ENCODE measurements around the gene TJP1.
"Not testable (repeated sequence)": the region's sequence is repeated elsewhere in the genome, so short reads cannot be mapped to it uniquely, and the experiment has no call there.

Gene TJP1

DNA sequence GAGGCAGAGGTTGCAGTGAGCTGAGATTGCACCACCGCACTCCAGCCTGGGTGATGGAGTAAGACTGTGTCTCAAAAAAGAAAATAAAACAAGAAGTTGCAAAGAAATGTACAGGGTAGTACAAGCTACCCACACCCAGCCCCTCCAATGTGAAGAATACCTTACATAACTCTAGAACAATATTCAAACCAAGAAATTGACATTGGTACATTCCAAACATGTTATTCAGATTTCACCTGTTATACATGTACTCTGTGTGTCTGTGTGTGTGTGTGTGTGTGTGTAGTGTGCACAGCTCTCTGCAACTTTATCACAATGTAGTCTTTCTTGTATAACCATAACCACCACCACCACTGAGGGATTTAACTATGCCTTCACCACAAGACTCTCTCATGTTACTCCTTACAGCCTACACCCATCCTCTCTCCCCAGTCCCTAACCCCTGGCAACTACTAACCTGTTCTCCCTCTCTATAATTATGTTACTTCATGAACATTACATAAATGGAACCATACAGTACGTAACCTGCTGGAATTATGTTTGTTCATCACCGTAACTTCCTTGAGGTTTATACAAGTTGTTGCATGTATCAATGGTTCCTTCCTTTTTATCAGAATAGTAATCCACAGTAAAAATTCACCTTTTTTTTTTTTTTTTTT is 16.2 kb upstream of the TJP1 start:
- no peak for DNase-seq

- no peak for DNase-seq
Observed at GRCh38 chr15:29835301-29835700, 13.0 kb upstream of the TJP1 start.

GRCh38 chr15:29832709-29833108 is 10.4 kb upstream of the TJP1 start:
- no peak for DNase-seq

GRCh38 chr15:29826908-29827820 is 4.9 kb upstream of the TJP1 start:
- DNase-seq: no peak

DNA sequence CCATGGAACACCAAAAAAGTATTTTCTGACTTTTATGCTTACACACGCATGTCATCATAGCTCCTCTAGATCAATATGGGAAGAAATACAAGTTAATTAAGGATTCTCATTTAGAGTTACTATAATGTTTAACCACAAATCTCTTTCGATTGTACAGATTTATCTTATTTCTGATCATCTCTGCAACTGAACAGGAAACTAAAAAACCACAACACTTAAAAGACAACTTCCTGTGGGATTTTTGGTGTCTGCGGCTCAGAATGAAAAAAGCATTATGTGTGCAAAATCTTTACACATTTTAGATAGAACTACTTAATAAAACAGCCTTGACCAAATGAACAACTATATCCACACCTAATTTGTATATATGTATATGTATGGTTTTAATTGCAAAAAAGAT is 3.0 kb upstream of the TJP1 start:
- DNase-seq: peak; percentile 64

GRCh38 chr15:29822684-29823459 is 604 bp upstream of the TJP1 start:
- DNase-seq: no peak

GRCh38 chr15:29821416-29822099 is 710 bp downstream of the TJP1 start:
- DNase-seq: no peak

DNA sequence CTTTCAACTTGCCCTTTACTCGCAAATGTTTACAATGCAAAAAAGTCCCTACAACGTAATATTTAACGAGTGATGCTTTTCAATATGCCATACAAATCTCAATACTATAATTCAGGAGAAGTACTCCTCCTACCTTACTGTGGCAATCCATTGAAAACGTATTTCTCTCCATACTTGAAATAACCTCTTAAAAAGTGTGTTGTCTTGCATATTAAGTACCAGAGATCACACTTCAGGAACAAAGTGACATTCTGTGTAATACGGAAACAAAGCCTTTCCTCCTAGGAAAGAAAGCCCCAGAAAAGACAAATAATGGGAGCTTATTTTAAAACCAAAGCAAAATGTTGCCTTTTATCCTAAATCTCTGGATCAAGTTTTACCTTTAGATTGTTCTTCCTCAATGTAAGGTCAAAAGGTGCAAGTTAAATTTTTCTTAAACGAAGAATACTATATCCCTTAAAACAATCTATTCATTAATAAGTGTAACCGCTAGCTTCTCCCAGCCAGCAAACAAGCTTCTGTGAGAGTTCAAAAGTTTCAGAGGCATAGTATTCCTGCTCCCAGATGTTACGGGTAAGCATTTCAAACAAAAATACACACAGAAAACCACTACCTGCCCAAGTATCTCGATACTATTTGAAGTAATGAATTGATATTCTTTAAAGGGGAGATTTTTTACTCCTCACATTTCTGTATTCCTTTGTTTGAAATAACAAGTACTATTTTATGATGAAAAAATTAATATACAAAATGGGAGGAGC is 1.7 kb downstream of the TJP1 start:
- no peak for DNase-seq

DNA sequence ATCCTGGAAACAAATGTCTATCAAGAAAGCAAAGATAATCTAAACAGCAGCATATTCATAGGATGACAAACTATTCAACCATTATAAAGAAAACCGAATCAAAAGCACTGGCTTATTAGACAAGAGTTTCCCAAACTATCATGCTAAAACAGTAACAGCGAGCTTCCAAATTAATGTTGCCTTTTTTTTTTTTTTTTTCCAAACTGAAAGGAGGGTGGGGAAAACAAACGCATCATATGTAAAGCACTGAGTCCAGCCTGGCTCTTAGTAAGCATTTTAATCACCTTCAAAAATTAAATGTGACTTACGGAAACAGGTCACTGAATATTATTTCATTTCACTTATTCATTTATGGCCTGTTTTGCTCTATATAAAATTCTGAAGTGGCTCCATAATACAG is 2.3 kb downstream of the TJP1 start:
- DNase-seq: no peak

GRCh38 chr15:29818141-29818540 is 4.1 kb downstream of the TJP1 start:
- DNase-seq: no peak

DNA sequence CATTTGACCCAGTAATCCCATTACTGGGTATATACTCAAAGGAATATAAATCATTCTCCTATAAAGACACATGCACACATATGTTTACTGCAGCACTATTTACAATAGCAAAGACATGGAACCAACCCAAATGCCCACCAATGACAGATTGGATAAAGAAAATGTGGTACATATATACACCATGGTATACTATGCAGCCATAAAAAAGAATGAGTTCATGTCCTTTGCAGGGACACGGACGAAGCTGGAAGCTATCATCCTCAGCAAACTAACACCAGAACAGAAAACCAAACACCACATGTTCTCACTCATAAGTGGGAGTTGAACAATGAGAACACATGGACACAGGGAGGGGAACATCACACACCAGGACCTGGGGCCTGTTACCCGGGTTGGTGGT is 4.8 kb downstream of the TJP1 start:
- not testable (repeated sequence) for DNase-seq

- no peak for DNase-seq
Observed at GRCh38 chr15:29815000-29815710, 7.1 kb downstream of the TJP1 start.

DNA sequence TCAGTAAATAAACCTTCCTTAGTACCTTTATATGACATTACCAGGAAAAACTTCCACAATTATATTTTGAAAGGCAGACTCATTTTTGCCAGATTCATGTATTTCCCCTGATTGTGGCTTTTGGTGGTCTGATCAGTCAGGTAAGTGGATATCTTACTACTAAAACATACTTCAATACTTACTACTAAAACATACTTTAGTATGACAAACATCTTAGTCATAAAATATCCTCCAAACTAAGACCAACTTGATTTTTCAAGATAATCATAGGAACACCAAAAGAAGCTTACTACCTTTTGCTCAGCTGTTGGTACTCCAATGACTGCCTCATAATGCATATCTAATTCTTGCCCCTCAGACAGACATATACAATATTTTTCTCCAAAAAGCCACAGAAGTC is 9.3 kb downstream of the TJP1 start:
- DNase-seq: no peak

DNA sequence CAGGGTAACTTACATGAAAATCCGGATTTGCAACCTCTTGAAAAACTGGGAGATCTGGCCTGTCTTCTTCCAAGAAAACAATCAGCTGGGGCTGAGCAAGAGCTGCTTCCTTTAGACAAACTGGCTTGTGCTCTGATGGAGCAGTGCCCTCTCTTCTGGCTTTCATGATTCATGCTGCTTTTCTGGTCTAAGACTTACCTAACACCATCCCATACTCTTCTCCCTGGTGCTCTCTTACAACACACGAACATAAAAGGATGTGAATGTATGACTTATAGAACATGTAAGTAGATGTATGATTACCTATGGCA is 9.9 kb downstream of the TJP1 start:
- no peak for DNase-seq

- DNase-seq: no peak
Observed at GRCh38 chr15:29811691-29812383, 10.4 kb downstream of the TJP1 start.

GRCh38 chr15:29805708-29806104 is 16.6 kb downstream of the TJP1 start:
- no peak for DNase-seq

DNA sequence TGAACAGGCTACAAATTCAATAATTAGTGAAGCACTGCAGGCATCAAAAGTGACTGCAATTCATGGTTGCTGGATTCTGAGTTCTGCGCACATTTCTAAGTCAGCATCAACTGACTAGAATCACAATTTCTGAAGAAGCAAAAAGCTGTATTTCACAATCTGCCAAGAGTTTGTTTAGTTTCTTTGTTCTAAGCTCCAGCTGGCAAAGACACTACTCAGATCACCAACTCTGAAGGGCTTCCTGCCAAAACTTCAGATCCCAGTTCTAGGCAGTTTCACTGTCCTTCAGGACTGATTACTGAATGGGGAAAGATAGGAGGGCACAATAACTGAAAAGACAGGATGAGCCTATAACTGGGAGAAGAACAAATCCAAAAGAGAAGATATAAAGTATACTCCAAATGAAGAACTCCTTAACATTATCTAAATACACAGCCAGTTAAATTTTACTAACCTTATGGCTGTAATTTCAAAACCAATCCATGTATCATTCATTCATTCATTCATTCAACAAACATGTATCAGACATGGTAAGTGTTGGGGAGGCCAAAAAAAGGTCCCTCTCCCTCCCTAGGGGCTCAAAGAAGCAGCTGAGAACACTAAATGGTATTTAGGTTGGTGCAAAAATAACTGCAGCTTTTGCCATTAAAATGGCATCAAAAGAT is 17.1 kb downstream of the TJP1 start:
- DNase-seq: no peak

DNA sequence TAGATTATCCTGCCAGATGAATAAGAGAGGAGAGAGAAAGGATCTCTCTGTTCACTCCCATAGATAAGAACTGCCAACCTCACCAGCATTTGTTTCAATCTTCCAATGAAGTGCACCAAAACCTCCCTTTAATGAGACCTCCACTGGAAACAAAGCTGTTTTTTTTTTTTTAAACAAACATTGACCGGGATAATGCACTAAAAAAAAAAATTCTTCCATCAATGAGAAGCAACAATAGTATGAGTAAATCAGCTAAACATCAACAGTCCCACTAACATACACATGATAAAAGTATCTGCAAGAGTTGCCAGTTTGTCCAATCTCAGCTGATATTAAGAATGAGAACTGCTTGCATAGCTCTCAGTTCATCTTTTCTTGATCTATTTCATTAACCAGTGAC is 19.9 kb downstream of the TJP1 start:
- DNase-seq: no peak

DNA sequence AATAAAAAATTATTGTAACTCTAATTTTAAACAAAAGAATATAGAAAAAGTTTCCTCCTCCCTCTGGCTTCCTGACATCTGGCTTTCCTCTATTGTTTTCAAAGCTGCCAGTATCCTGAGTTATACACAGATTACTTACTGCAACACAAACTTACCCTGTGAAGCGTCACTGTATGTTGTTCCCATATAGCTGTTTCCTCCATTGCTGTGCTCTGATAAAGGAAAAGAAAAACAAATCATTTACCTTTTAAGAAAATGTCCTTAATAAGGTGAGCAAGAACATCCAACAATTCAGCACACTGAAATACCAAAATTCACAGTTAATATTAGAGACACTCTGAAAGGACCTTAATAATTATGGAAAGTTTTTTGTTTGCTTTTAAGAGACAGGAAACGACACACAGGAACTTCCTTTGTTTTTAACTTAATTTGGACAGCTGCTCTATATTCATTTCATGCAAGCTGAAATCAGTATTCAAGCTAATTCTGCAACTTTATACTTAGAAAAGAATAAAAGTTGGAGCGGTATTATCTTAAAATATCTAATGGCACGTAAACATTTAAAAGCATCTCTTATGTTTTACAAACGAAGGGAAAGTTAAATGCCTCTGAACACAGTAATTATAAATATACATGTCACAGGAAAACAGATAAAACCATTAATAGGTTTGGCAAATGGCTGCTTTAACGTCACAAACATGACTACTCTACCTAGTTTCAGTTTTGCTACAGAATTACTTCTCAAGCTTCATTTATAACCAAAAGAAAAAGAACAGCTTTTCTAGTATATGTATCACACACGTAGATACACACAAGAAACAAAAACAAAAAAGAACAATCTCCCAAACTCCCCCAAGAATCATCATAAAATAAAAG is 21.5 kb downstream of the TJP1 start:
- DNase-seq: no peak

GRCh38 chr15:29799859-29800258 is 22.4 kb downstream of the TJP1 start:
- DNase-seq: no peak

All from MV-4-11 (cell line).